HepG2 (cell line): Measurements from ENCODE around the gene FXYD6. TPM values are rescaled to one million over a fixed set of nuclear protein-coding genes. Genes with fewer than 3 reads are reported as not detected.
A peak's percentile ranks its signal among the peaks of the same experiment; 100 is the strongest.

ENCODE experiments used
- CREM ChIP-seq, 2 experiments: sonication (generic) in 1 of 2; formaldehyde crosslinking in 1 of 2; IDR thresholded peaks; 2 replicates each; pipeline versions ENCODE4 v1.4.0 to v1.6.1; 2016 to 2020; ENCODE audit warnings: antibody characterized with exemption in 1 of 2, mild to moderate bottlenecking in 1 of 2, missing genetic modification reagents in 1 of 2
- CTCF ChIP-seq: sonication (generic); formaldehyde crosslinking; IDR thresholded peaks from 2 replicates; pipeline ENCODE4 v1.5.0; 2020; ENCODE audit warnings: mild to moderate bottlenecking, missing genetic modification reagents, moderate library complexity
- FOXM1 ChIP-seq: sonication (generic); formaldehyde crosslinking; IDR thresholded peaks from 2 replicates; pipeline ENCODE4 v1.5.0; 2020; ENCODE audit warnings: missing genetic modification reagents
- GABPA ChIP-seq, 2 experiments: IDR thresholded peaks; 2 replicates each; pipeline ENCODE4 v1.6.1; 2011 to 2016; ENCODE audit warnings: low read depth in 2 of 2, low read length in 1 of 2, missing biosample characterization in 1 of 2, missing genetic modification characterization in 1 of 2
- GATAD2A ChIP-seq: IDR thresholded peaks from 2 replicates; pipeline ENCODE4 v1.6.1; 2016
- KDM6A ChIP-seq: IDR thresholded peaks from 2 replicates; pipeline ENCODE4 v1.6.1; 2016; ENCODE audit warnings: low read depth
- NFE2L1 ChIP-seq: sonication (generic); formaldehyde crosslinking; IDR thresholded peaks from 2 replicates; pipeline ENCODE4 v1.4.0; 2020; ENCODE audit warnings: missing genetic modification reagents, mild to moderate bottlenecking, borderline replicate concordance
- RARA ChIP-seq: IDR thresholded peaks from 2 replicates; pipeline ENCODE4 v1.6.1; 2016; ENCODE audit warnings: missing genetic modification reagents, missing compliant biosample characterization
- RBFOX2 ChIP-seq: fragments of 200-400 bp; formaldehyde crosslinking; IDR thresholded peaks from 2 replicates; pipeline ENCODE4 v1.6.1; 2017; ENCODE audit warnings: low read depth, mild to moderate bottlenecking, low read length
- RFX3 ChIP-seq: IDR thresholded peaks from 2 replicates; pipeline ENCODE4 v1.6.1; 2016; ENCODE audit warnings: missing biosample characterization, missing genetic modification reagents
- STAT5B ChIP-seq: sonication (generic); formaldehyde crosslinking; IDR thresholded peaks from 2 replicates; pipeline ENCODE4 v1.4.0; 2020; ENCODE audit warnings: missing genetic modification reagents
- SUZ12 ChIP-seq: fragments of 150-350 bp; IDR thresholded peaks from 2 replicates; pipeline ENCODE4 v1.6.1; 2014; ENCODE audit warnings: low read depth, low read length
- TEAD3 ChIP-seq: optimal IDR thresholded peaks from 2 replicates; pipeline ENCODE3; 2016; ENCODE audit warnings: borderline replicate concordance
- THAP8 ChIP-seq: sonication (generic); formaldehyde crosslinking; IDR thresholded peaks from 2 replicates; pipeline ENCODE4 v1.5.1; 2020; ENCODE audit warnings: missing genetic modification reagents, mild to moderate bottlenecking, borderline replicate concordance
- TMF1 ChIP-seq: sonication (generic); formaldehyde crosslinking; IDR thresholded peaks from 2 replicates; pipeline ENCODE4 v1.8.1; 2022; ENCODE audit warnings: low read depth, missing genetic modification reagents
- ZBED4 ChIP-seq: sonication (generic); formaldehyde crosslinking; IDR thresholded peaks from 2 replicates; pipeline ENCODE4 v1.4.0; 2020; ENCODE audit warnings: missing genetic modification reagents, borderline replicate concordance
- ZFP90 ChIP-seq: sonication (generic); formaldehyde crosslinking; IDR thresholded peaks from 2 replicates; pipeline ENCODE4 v1.8.0; 2022; ENCODE audit warnings: missing genetic modification reagents, mild to moderate bottlenecking, inconsistent platforms, borderline replicate concordance
- ZNF275 ChIP-seq: sonication (generic); formaldehyde crosslinking; IDR thresholded peaks from 2 replicates; pipeline ENCODE4 v1.8.0; 2022; ENCODE audit warnings: missing genetic modification reagents, mild to moderate bottlenecking, inconsistent platforms, borderline replicate concordance
- ZNF431 ChIP-seq: sonication (generic); formaldehyde crosslinking; IDR thresholded peaks from 2 replicates; pipeline ENCODE4 v1.9.0; 2022; ENCODE audit warnings: missing genetic modification reagents, low read depth, mild to moderate bottlenecking, borderline replicate concordance
- ZNF564 ChIP-seq: sonication (generic); formaldehyde crosslinking; IDR thresholded peaks from 2 replicates; pipeline ENCODE4 v1.8.1; 2023; ENCODE audit warnings: mild to moderate bottlenecking, missing genetic modification reagents
- ZNF747 ChIP-seq: sonication (generic); formaldehyde crosslinking; IDR thresholded peaks from 2 replicates; pipeline ENCODE4 v1.8.1; 2023; ENCODE audit warnings: missing genetic modification reagents, mild to moderate bottlenecking, borderline replicate concordance
- ZNF83 ChIP-seq: sonication (generic); formaldehyde crosslinking; IDR thresholded peaks from 2 replicates; pipeline ENCODE4 v1.4.0; 2020; ENCODE audit warnings: missing genetic modification reagents, mild to moderate bottlenecking, borderline replicate concordance
- polyA plus RNA-seq, 8 experiments: library from polyadenylated mRNA; depleted of rRNA in 3 of 8; stranded (reverse) in 7 of 8; unstranded in 1 of 8; fragments of >200 nt; fragmentation: Illumina TruSeq in 4 of 8; extraction: Trizol in 4 of 8; gene quantifications; 2 replicates each; pipeline versions ENCODE4 v1.2.1 to v1.2.3, GENCODE V29; 2011 to 2016; ENCODE audit warnings: low read depth in 4 of 8, missing spikeins in 1 of 8, mixed read lengths in 1 of 8; ENCODE audit not compliant: insufficient read depth in 1 of 8
- total RNA-seq, 5 experiments: library from RNA; depleted of rRNA; stranded (reverse); fragments of >200 nt; fragmentation: Illumina TruSeq; extraction: Trizol; gene quantifications; 2 replicates each; pipeline ENCODE4 v1.2.3, GENCODE V29; 2016; ENCODE audit warnings: low read depth in 1 of 5

Gene FXYD6
- total and polyA plus RNA-seq, 2 of the 13 experiments (the other 11 are each of a cell fraction or from before 2014, with no cell fraction given) = not detected

GRCh38 chr11:117824571-117825537 is 51.6 kb downstream of the FXYD6 start, which contains the start of gene FXYD2 (continued):
- TF ChIP-seq CTCF (no peak), ZFP90 (CRISPR knock-in tag) (no peak), ZNF747 (CRISPR knock-in tag) (peak; percentile 63; the same call in 1 of the 2 replicates), ZBED4 (CRISPR knock-in tag) (no peak), KDM6A (CRISPR knock-in tag) (no peak), RFX3 (CRISPR knock-in tag) (no peak), ZNF564 (CRISPR knock-in tag) (peak; percentile 45; the same call in 1 of the 2 replicates), ZNF431 (CRISPR knock-in tag) (no peak), RBFOX2 (peak; percentile 68), THAP8 (CRISPR knock-in tag) (no peak), TMF1 (CRISPR knock-in tag) (no peak), CREM (IDR thresholded peaks at IDR 0.05) (no peak), CREM (CRISPR knock-in tag; IDR thresholded peaks at IDR 0.05) (no peak), STAT5B (CRISPR knock-in tag) (no peak), RARA (CRISPR knock-in tag) (no peak), GABPA (IDR thresholded peaks at IDR 0.05; ENCODE audit: low read depth, low read length) (no peak), GABPA (CRISPR knock-in tag; IDR thresholded peaks at IDR 0.05; ENCODE audit: low read depth) (no peak), ZNF275 (CRISPR knock-in tag) (0 out of 2 replicates have a peak, but pooled peaks have one; percentile 44), ZNF83 (CRISPR knock-in tag) (no peak), TEAD3 (CRISPR knock-in tag) (no peak), FOXM1 (CRISPR knock-in tag) (no peak), GATAD2A (CRISPR knock-in tag) (peak; percentile 42; the same call in 1 of the 2 replicates), SUZ12 (no peak), NFE2L1 (no peak)
